Activated naive CD8-positive, alpha-beta T cell treated with anti-CD3 and anti-CD28 coated beads for 36 hours (primary cell): ENCODE measurements around the gene EPHB3. TPM values are rescaled to one million over a fixed set of nuclear protein-coding genes. Genes with fewer than 3 reads are reported as not detected.

Experiments
- DNase-seq: peaks from one replicate; pipeline ENCODE4 v3.0.0; 2021
- H3K27ac Mint-ChIP-seq: one replicate; pipeline ENCODE4 v1.8.0; 2022; ENCODE audit warnings: mild to moderate bottlenecking, moderate library complexity, mixed read lengths
- H3K27me3 Mint-ChIP-seq: one replicate; pipeline ENCODE4 v1.8.0; 2022; ENCODE audit warnings: mild to moderate bottlenecking, mixed read lengths
- H3K36me3 Mint-ChIP-seq: one replicate; pipeline ENCODE4 v1.8.0; 2021; ENCODE audit warnings: mild to moderate bottlenecking, mixed read lengths
- H3K4me1 Mint-ChIP-seq: one replicate; pipeline ENCODE4 v1.8.0; 2021; ENCODE audit warnings: mixed read lengths
- H3K4me3 Mint-ChIP-seq: one replicate; pipeline ENCODE4 v1.8.0; 2022; ENCODE audit warnings: mild to moderate bottlenecking, moderate library complexity, mixed read lengths
- H3K9me3 Mint-ChIP-seq: one replicate; pipeline ENCODE4 v1.8.0; 2022; ENCODE audit warnings: mixed read lengths
- total RNA-seq, 2 experiments: library from RNA; stranded (reverse); gene quantifications; one replicate each; pipeline ENCODE4 v1.2.3, GENCODE V29; 2021

Gene EPHB3
- total RNA-seq, 2 experiments from 2014 or later: 0.04 to 0.16 TPM

- Mint-ChIP-seq H3K27me3 (peaks cover 33% of the 10 kb centered on the region), H3K4me1 (peaks cover 20% of the 10 kb centered on the region), H3K4me3 (no peak overlapping the region), H3K9me3 (no peaks in the 10 kb centered on the region), H3K27ac (no peak overlapping the region), H3K36me3 (no peaks in the 10 kb centered on the region)
- DNase-seq: no peak
Measured at GRCh38 chr3:184553385-184553784, 8.2 kb upstream of the EPHB3 start.

GRCh38 chr3:184554461-184554860, 7.1 kb upstream of the EPHB3 start:
- no peak for DNase-seq
- Mint-ChIP-seq H3K27me3 (peaks cover 39% of the 10 kb centered on the region), H3K4me1 (peaks cover 20% of the 10 kb centered on the region), H3K9me3 (no peaks in the 10 kb centered on the region), H3K27ac (no peak overlapping the region), H3K36me3 (no peaks in the 10 kb centered on the region), H3K4me3 (no peak overlapping the region)

GRCh38 chr3:184556582-184557347, 4.8 kb upstream of the EPHB3 start:
- Mint-ChIP-seq H3K27me3 (peaks cover 58% of the 10 kb centered on the region), H3K9me3 (no peaks in the 10 kb centered on the region), H3K27ac (no peak overlapping the region), H3K36me3 (no peaks in the 10 kb centered on the region), H3K4me3 (no peak overlapping the region), H3K4me1 (peaks cover 29% of the 10 kb centered on the region)
- DNase-seq: no peak

GRCh38 chr3:184557348-184557950, 4.1 kb upstream of the EPHB3 start:
- Mint-ChIP-seq H3K9me3 (no peaks in the 10 kb centered on the region), H3K27me3 (peaks cover 56% of the 10 kb centered on the region), H3K4me3 (no peak overlapping the region), H3K36me3 (no peaks in the 10 kb centered on the region), H3K27ac (no peak overlapping the region), H3K4me1 (peaks cover 29% of the 10 kb centered on the region)
- no peak for DNase-seq

GRCh38 chr3:184558726-184559125, 2.9 kb upstream of the EPHB3 start:
- peaks cover 63% of the 10 kb centered on the region for H3K27me3 Mint-ChIP-seq
- no peaks in the 10 kb centered on the region for H3K9me3 Mint-ChIP-seq
- no peak overlapping the region for H3K27ac Mint-ChIP-seq
- H3K4me3 Mint-ChIP-seq: no peak overlapping the region
- DNase-seq: no peak
- no peaks in the 10 kb centered on the region for H3K36me3 Mint-ChIP-seq
- H3K4me1 Mint-ChIP-seq: peaks cover 29% of the 10 kb centered on the region

GRCh38 chr3:184559336-184559735, 2.2 kb upstream of the EPHB3 start:
- no peak for DNase-seq
- H3K27me3 Mint-ChIP-seq: peaks cover 65% of the 10 kb centered on the region
- no peak overlapping the region for H3K27ac Mint-ChIP-seq
- peaks cover 29% of the 10 kb centered on the region for H3K4me1 Mint-ChIP-seq
- H3K36me3 Mint-ChIP-seq: no peaks in the 10 kb centered on the region
- H3K9me3 Mint-ChIP-seq: no peaks in the 10 kb centered on the region
- H3K4me3 Mint-ChIP-seq: no peak overlapping the region

GRCh38 chr3:184560531-184560930, 1.1 kb upstream of the EPHB3 start:
- Mint-ChIP-seq H3K9me3 (no peaks in the 10 kb centered on the region), H3K27me3 (peaks cover 71% of the 10 kb centered on the region), H3K4me1 (peaks cover 28% of the 10 kb centered on the region), H3K27ac (no peak overlapping the region), H3K36me3 (no peaks in the 10 kb centered on the region), H3K4me3 (peak overlapping the region; percentile 67)
- DNase-seq: no peak

- H3K4me1 Mint-ChIP-seq: peaks cover 14% of the 10 kb centered on the region
- DNase-seq: peak; percentile 31
- H3K9me3 Mint-ChIP-seq: no peaks in the 10 kb centered on the region
- peak overlapping the region; percentile 72 for H3K4me3 Mint-ChIP-seq
- peaks cover 61% of the 10 kb centered on the region for H3K27me3 Mint-ChIP-seq
- no peaks in the 10 kb centered on the region for H3K36me3 Mint-ChIP-seq
- no peak overlapping the region for H3K27ac Mint-ChIP-seq
Measured at GRCh38 chr3:184561913-184562877, 610 bp downstream of the EPHB3 start.

GRCh38 chr3:184562878-184563560, 1.4 kb downstream of the EPHB3 start:
- H3K9me3 Mint-ChIP-seq: no peaks in the 10 kb centered on the region
- no peak overlapping the region for H3K4me3 Mint-ChIP-seq
- no peaks in the 10 kb centered on the region for H3K36me3 Mint-ChIP-seq
- peaks cover 59% of the 10 kb centered on the region for H3K27me3 Mint-ChIP-seq
- peaks cover 11% of the 10 kb centered on the region for H3K4me1 Mint-ChIP-seq
- no peak overlapping the region for H3K27ac Mint-ChIP-seq
- no peak for DNase-seq

GRCh38 chr3:184563561-184563925, 2.0 kb downstream of the EPHB3 start:
- H3K9me3 Mint-ChIP-seq: no peaks in the 10 kb centered on the region
- no peaks in the 10 kb centered on the region for H3K36me3 Mint-ChIP-seq

GRCh38 chr3:184563941-184564684, 2.5 kb downstream of the EPHB3 start:
- Mint-ChIP-seq H3K9me3 (no peaks in the 10 kb centered on the region), H3K36me3 (no peaks in the 10 kb centered on the region), H3K27ac (no peak overlapping the region), H3K4me1 (peaks cover 10% of the 10 kb centered on the region), H3K27me3 (peaks cover 59% of the 10 kb centered on the region), H3K4me3 (no peak overlapping the region)
- no peak for DNase-seq

More at GRCh38 chr3:184563561-184563925, 2.0 kb downstream of the EPHB3 start:
- peaks cover 58% of the 10 kb centered on the region for H3K27me3 Mint-ChIP-seq
- no peak overlapping the region for H3K27ac Mint-ChIP-seq
- no peak for DNase-seq
- H3K4me1 Mint-ChIP-seq: peaks cover 10% of the 10 kb centered on the region
- no peak overlapping the region for H3K4me3 Mint-ChIP-seq

- Mint-ChIP-seq H3K36me3 (no peaks in the 10 kb centered on the region), H3K4me1 (peaks cover 10% of the 10 kb centered on the region)
- no peak for DNase-seq
Measured at GRCh38 chr3:184564685-184565385, 3.2 kb downstream of the EPHB3 start.

GRCh38 chr3:184565421-184566211, 4.0 kb downstream of the EPHB3 start:
- no peak for DNase-seq
- H3K36me3 Mint-ChIP-seq: no peaks in the 10 kb centered on the region
- no peak overlapping the region for H3K27ac Mint-ChIP-seq
- H3K4me3 Mint-ChIP-seq: no peak overlapping the region
- H3K4me1 Mint-ChIP-seq: peaks cover 7% of the 10 kb centered on the region
- peaks cover 65% of the 10 kb centered on the region for H3K27me3 Mint-ChIP-seq
- no peaks in the 10 kb centered on the region for H3K9me3 Mint-ChIP-seq

More at GRCh38 chr3:184564685-184565385, 3.2 kb downstream of the EPHB3 start:
- Mint-ChIP-seq H3K27me3 (peaks cover 65% of the 10 kb centered on the region), H3K9me3 (no peaks in the 10 kb centered on the region), H3K27ac (no peak overlapping the region), H3K4me3 (no peak overlapping the region)
